Lower leg skin (tissue), 3 donors: Measurements from ENCODE around the gene PTPN2.

Source experiments
- CTCF ChIP-seq, 3 donors: fragments of 450-650 bp; IDR thresholded peaks; one replicate each; pipeline ENCODE4 v1.5.1; 2016; ENCODE audit warnings: antibody characterized with exemption in 3 of 3, mild to moderate bottlenecking in 3 of 3, moderate library complexity in 2 of 3
- POLR2A ChIP-seq, 2 donors: fragments of 450-650 bp; IDR thresholded peaks; one replicate each; pipeline ENCODE4 v1.6.1; 2016 to 2017; ENCODE audit warnings: antibody characterized with exemption in 2 of 2, mild to moderate bottlenecking in 1 of 2, moderate library complexity in 1 of 2

GRCh38 chr18:12777500-12777944 is 106.5 kb downstream of the PTPN2 start:
- TF ChIP-seq CTCF (IDR thresholded peaks at IDR 0.05): no peak
- no peak for TF ChIP-seq POLR2A (IDR thresholded peaks at IDR 0.05)
